RPMI7951 (cell line): Measurements from ENCODE around the gene ANO3. TPM values are rescaled to one million over a fixed set of nuclear protein-coding genes. Genes with fewer than 3 reads are reported as not detected.

Experiments used
- DNase-seq: peaks from one replicate; pipeline ENCODE4 v3.0.0-alpha.2; 2012; ENCODE audit warnings: low read depth
- total RNA-seq: library from RNA; depleted of rRNA; stranded (reverse); fragments of >200 nt; shearing (Covaris generic); gene quantifications from 2 replicates; pipeline ENCODE4 v1.2.3, GENCODE V29; 2014

Gene ANO3
- total RNA-seq, 1 experiment from 2014 or later = 1.8 TPM

GRCh38 chr11:26359055-26359454 lies 27.1 kb downstream of the ANO3 start:
- DNase-seq = no peak

GRCh38 chr11:26365284-26365683 lies 33.4 kb downstream of the ANO3 start:
- DNase-seq = no peak

- no peak for DNase-seq
Measured at GRCh38 chr11:26377619-26378018, 45.7 kb downstream of the ANO3 start.

GRCh38 chr11:26399336-26399735 lies 67.4 kb downstream of the ANO3 start:
- DNase-seq = no peak

- no peak for DNase-seq
Measured at GRCh38 chr11:26410706-26411366, 78.9 kb downstream of the ANO3 start.

- DNase-seq = no peak
Measured at GRCh38 chr11:26412955-26413354, 81.0 kb downstream of the ANO3 start.

GRCh38 chr11:26418386-26418912 lies 86.5 kb downstream of the ANO3 start:
- no peak for DNase-seq

- no peak for DNase-seq
Measured at GRCh38 chr11:26420331-26420730, 88.4 kb downstream of the ANO3 start.

- DNase-seq = no peak
Measured at GRCh38 chr11:26424255-26424654, 92.3 kb downstream of the ANO3 start.

GRCh38 chr11:26439854-26440253 lies 107.9 kb downstream of the ANO3 start:
- DNase-seq = no peak

GRCh38 chr11:26442131-26442530 lies 110.2 kb downstream of the ANO3 start:
- DNase-seq = peak; percentile 5

GRCh38 chr11:26443617-26444016 lies 111.7 kb downstream of the ANO3 start:
- DNase-seq = no peak

GRCh38 chr11:26457636-26458035 lies 125.7 kb downstream of the ANO3 start:
- no peak for DNase-seq

GRCh38 chr11:26465274-26465673 lies 133.3 kb downstream of the ANO3 start:
- DNase-seq = no peak

GRCh38 chr11:26467506-26467905 lies 135.6 kb downstream of the ANO3 start:
- no peak for DNase-seq

- DNase-seq = no peak
Measured at GRCh38 chr11:26470992-26471391, 139.1 kb downstream of the ANO3 start.

GRCh38 chr11:26473216-26474194 lies 141.6 kb downstream of the ANO3 start:
- DNase-seq = no peak

- no peak for DNase-seq
Measured at GRCh38 chr11:26474401-26474800, 142.5 kb downstream of the ANO3 start.

- DNase-seq = no peak
Measured at GRCh38 chr11:26477396-26477795, 145.5 kb downstream of the ANO3 start.

GRCh38 chr11:26478710-26479109 lies 146.8 kb downstream of the ANO3 start:
- no peak for DNase-seq

GRCh38 chr11:26480041-26480440 lies 148.1 kb downstream of the ANO3 start:
- DNase-seq = no peak

GRCh38 chr11:26483108-26483507 lies 151.2 kb downstream of the ANO3 start:
- no peak for DNase-seq

- no peak for DNase-seq
Measured at GRCh38 chr11:26490546-26490945, 158.6 kb downstream of the ANO3 start.
